Stomach (tissue), 4 donors: Measurements from ENCODE around the gene FLVCR2.

Source experiments
- CTCF ChIP-seq, 7 experiments: fragments of 450-650 bp in 4 of 7; fragments of 200-600 bp in 3 of 7; sonication (generic) in 3 of 7; IDR thresholded peaks; one replicate each; pipeline ENCODE4 v1.5.1; 2016 to 2019; ENCODE audit warnings: antibody characterized with exemption in 7 of 7, control low read depth in 2 of 7, mild to moderate bottlenecking in 1 of 7
- POLR2AphosphoS5 ChIP-seq, 3 donors: sonication (generic); formaldehyde crosslinking; IDR thresholded peaks; one replicate each; pipeline ENCODE4 v1.6.1; 2016; ENCODE audit warnings: antibody characterized with exemption in 3 of 3

- no peak for TF ChIP-seq CTCF (IDR thresholded peaks at IDR 0.05)
- no peak for TF ChIP-seq POLR2AphosphoS5 (IDR thresholded peaks at IDR 0.05)
These were observed 110.6 kb downstream of the FLVCR2 start for GRCh38 chr14:75689012-75689411.
